ENCODE results near the gene GHRHR. TPM values are rescaled to one million over a fixed set of nuclear protein-coding genes. Genes with fewer than 3 reads are reported as not detected.

The GHRHR gene
- total and polyA plus RNA-seq, 9 of the 15 experiments (the other 6 are each of a cell fraction or from before 2014, with no cell fraction given): not detected

DNA sequence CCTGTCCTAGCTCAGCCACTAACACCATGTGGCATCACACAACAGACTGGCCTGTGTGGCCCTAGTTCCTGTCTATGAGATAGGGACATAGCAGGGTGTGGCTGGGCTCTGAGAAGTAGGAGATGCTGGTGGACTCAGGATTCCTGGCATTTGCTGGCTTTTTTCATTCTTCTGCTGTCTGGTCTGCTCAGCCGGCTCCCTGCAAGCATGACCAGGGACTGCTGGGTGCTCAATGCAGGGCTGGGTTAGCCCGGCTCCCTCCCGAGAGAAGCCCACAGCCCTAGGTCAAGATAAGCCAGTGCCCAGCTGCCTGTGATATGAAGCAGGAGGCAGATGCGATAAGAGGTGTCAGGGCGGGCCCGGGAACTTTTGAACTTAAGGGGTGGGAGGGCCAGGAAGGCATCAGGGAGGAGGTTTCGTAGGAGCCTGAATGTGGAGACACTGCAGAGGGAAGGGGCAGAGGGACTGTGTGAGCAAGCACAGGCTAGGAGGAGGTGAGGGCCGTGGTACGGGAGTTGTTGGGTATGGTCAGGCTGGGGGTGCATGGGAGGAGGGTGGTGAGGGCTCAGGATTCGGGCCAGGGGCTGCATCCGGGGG, 48.6 kb upstream of the GHRHR start (continued):
- no peak for TF ChIP-seq ZBTB12 (CRISPR knock-in tag; IDR thresholded peaks at IDR 0.05)
- no peak for TF ChIP-seq TAF1 (IDR thresholded peaks at IDR 0.05; ENCODE audit: control insufficient read depth, extremely low read depth, insufficient read depth, low read length, severe bottlenecking)
- TF ChIP-seq MTA1 (IDR thresholded peaks at IDR 0.05; ENCODE audit: borderline replicate concordance): peak; percentile 92
- no peak for TF ChIP-seq KHSRP (IDR thresholded peaks at IDR 0.05)
- TF ChIP-seq NBN (IDR thresholded peaks at IDR 0.05; ENCODE audit: low read depth): peak; percentile 89; the same call in 1 of the 2 replicates
- peak; percentile 64; the same call in 1 of the 2 replicates for TF ChIP-seq ZNF436 (CRISPR knock-in tag; IDR thresholded peaks at IDR 0.05)
- TF ChIP-seq, protein P1, sequence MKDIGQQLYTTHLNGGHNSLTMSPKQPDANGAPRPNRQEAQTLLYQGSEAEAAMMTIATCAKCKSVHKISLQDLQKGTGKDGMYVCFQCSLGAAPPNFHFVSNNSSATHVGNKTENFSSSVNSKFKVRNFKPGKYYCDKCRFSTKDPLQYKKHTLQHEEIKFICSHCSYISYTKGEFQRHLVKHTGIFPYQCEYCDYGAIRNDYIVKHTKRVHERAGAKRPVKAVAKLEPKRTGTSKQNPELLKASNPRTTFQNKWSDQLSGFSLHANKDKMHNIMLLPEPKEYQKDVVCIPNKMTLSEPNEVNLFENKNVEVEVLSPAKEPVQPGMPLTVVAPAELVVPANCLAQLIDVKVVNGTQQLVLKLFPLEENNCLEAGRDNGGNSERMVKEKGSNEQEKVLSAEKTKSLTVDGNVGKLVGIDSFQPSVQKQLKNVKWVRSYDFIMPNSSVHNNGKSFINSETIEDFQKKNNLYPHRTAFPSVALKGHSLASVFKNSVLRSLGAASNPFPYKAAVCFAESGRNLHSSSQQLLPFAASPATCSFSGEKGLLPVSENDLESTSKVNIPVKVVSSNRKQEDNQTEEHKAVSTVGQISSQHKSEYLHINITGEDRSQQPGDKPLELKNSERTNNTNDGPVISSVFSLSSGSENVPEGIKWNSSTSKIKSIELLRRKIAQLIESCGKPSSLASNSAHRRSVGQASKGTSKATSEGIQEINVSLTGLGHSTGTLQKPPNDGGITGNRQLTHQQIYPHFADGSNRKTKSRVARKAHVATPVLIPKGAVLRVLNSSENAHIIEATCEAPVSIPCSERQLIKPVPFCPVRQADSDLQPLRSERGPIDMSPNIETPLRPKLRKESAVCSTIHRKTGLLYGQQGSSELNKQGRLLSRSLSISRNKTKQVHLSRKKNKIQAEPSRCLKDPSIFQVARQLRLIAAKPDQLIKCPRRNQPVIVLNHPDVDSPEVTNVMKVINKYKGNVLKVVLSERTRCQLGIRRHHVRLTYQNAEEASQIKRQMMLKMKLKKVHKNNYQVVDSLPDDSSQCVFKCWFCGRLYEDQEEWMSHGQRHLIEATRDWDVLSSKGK (CRISPR knock-in tag; IDR thresholded peaks at IDR 0.05): no peak
- no peak for TF ChIP-seq SNAPC5 (CRISPR knock-in tag; IDR thresholded peaks at IDR 0.05)
- no peak for TF ChIP-seq FOXK1 (CRISPR knock-in tag; IDR thresholded peaks at IDR 0.05; ENCODE audit: borderline replicate concordance)
- peak; percentile 99 for TF ChIP-seq KLF16 (IDR thresholded peaks at IDR 0.05)
- TF ChIP-seq ZBED1 (IDR thresholded peaks at IDR 0.05): peak; percentile 92
- 0 out of 2 replicates have a peak, but pooled peaks have one; percentile 33 for TF ChIP-seq CUX1 (CRISPR knock-in tag; IDR thresholded peaks at IDR 0.05)
- TF ChIP-seq CEBPG (CRISPR knock-in tag; IDR thresholded peaks at IDR 0.05): no peak
- no peak for TF ChIP-seq CEBPG (tag; conservative IDR thresholded peaks at IDR 0.05 in 1 of 2, IDR thresholded peaks at IDR 0.05 in 1 of 2)
- TF ChIP-seq SMARCE1 (IDR thresholded peaks at IDR 0.05): peak; percentile 97
- peak; percentile 65; the same call in 1 of the 2 replicates for TF ChIP-seq MXI1 (IDR thresholded peaks at IDR 0.05; ENCODE audit: low read depth, low read length)
- TF ChIP-seq ZNF143 (CRISPR knock-in tag; IDR thresholded peaks at IDR 0.05): no peak
- peak; percentile 98 for TF ChIP-seq TEAD4 (IDR thresholded peaks at IDR 0.05; ENCODE audit: low read length)
- TF ChIP-seq TEAD4 (CRISPR knock-in tag; IDR thresholded peaks at IDR 0.05; ENCODE audit: borderline replicate concordance): no peak

All from K562 (cell line).